ENCODE results near the gene LMBR1L.

DNA sequence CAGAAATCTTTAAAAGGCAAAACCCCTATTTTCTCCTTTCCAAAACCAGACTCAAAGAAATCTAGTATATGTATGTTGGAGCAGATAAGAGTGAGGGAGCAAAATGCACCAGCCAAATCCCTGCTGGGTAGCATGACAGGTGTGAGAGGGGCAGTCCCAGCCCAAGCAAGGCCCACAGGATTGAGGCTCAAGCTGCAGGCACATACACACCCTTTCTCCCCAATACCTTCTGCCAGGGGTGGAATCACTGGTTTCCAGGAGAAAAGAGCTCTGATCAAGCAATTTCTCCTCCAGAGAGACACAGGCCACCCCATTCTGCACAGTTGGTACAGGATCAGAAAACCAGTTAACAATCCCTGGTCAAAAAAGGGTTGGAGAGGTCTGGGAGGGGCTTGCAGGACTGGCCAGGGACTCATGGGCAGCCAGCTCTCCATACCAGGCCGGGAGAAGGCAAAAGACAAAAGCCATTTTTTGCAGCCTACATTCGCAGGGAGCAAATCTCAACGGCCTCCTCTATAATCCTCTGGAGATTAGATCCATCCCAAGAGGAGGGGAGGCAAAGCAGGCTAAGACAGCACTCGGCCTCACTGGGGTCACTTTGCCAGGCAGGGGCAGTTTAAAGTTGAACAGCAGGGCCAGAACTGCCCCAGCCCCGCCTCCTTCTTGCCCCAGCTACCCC, 52.1 kb downstream of the LMBR1L start:
- TF ChIP-seq CTCF (IDR thresholded peaks at IDR 0.05; ENCODE audit: low read depth, low read length), result no peak
- no peak for TF ChIP-seq EZH2phosphoT487 (IDR thresholded peaks at IDR 0.05; ENCODE audit: low read depth)
